H1 (cell line): ENCODE data around the gene REG4. TPM values are rescaled to one million over a fixed set of nuclear protein-coding genes. Genes with fewer than 3 reads are reported as not detected.

Experiments
- EZH2 ChIP-seq: fragments of 200-600 bp; sonication (generic); IDR thresholded peaks from 2 replicates; pipeline ENCODE4 v1.7.1; 2012; ENCODE audit warnings: low read depth, mild to moderate bottlenecking, moderate library complexity, low read length, inconsistent platforms; ENCODE audit not compliant: severe bottlenecking
- polyA plus RNA-seq, 7 experiments: library from polyadenylated mRNA; depleted of rRNA in 3 of 7; stranded (reverse) in 5 of 7; unstranded in 2 of 7; fragments of >200 nt in 5 of 7; fragments of 200-250 nt in 2 of 7; gene quantifications; 1 replicate in 5 of 7; 2 replicates in 1 of 7; 4 replicates in 1 of 7; pipeline versions ENCODE4 v1.2.1 to v1.2.3, GENCODE V29; 2011 to 2013; ENCODE audit warnings: missing spikeins in 2 of 7, mixed read lengths in 2 of 7
- total RNA-seq: library from RNA; stranded (reverse); fragmentation: NEBNext Ultra II Directional; extraction: Animal tissue kit (Norgen Biotek cat#: 25700); gene quantifications from 2 replicates; pipeline ENCODE4 v1.2.1, GENCODE V29; 2021

Gene REG4
- total and polyA plus RNA-seq, 2 of the 8 experiments (the other 6 are each of a cell fraction or from before 2014, with no cell fraction given) = not detected

DNA sequence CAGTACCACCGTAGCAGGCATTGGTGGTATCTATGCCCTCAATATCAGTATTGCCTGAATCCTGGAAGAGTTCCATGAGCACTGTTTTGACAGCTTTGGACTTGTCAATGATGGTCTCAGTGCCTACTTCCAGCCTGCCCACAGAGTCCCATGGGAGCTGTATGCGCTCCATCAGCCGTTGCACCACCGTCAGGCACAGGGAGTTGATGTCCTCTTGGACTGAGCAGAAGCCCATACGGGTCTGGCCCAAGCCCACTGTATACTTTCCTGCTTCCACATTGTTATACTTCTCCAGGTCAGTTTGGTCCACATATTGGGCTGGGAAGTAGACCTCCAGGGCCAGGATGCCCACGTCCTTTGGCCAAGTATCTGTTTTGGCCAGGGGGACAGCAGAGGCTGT lies 47.0 kb downstream of the REG4 start (continued):
- no peak for TF ChIP-seq EZH2
